A549 (cell line): Measurements from ENCODE around the gene SKAP1. TPM values are rescaled to one million over a fixed set of nuclear protein-coding genes. Genes with fewer than 3 reads are reported as not detected.

Experiments
- ATAC-seq, 2 experiments: fragments of 200-7000 bp in 1 of 2; fragments of >200 bp in 1 of 2; cut with Nextera tagmentation in 1 of 2; cut with Tn5 transposase in 1 of 2; 3 replicates each; pipeline versions ENCODE4 v1.8.0 to v1.9.1; 2018 to 2020; ENCODE audit warnings: mild to moderate bottlenecking in 1 of 2, moderate library complexity in 1 of 2
- CTCF ChIA-PET: fragments of 300-600 bp; sonication (Branson Sonifier 250); formaldehyde crosslinking; extraction: SDS; loops from one replicate; lab custom pipeline; 2021; ENCODE audit warnings: antibody characterized with exemption, inconsistent platforms; lab: Yijun Ruan, JAX
- POLR2A ChIA-PET: fragments of 350-600 bp; formaldehyde crosslinking; extraction: SDS; loops from one replicate; lab custom pipeline; 2021; ENCODE audit warnings: antibody characterized with exemption, inconsistent platforms; lab: Yijun Ruan, JAX
- DNase-seq, 2 experiments: peaks; one replicate each; pipeline versions ENCODE4 v3.0.0 to v3.0.0-alpha.2; 2011 to 2016; ENCODE audit warnings: low read depth in 1 of 2, low spot score in 1 of 2
- FAIRE-seq: peaks from 2 replicates; lab custom pipeline; 2011; peaks lifted over from hg19 to GRCh38; lab: Jason Lieb, UNC
- H3K27ac ChIP-seq, 2 experiments: fragments of >200 bp; sonication (Bioruptor Twin); formaldehyde crosslinking; 3 replicates each; pipeline ENCODE4 v1.5.1; 2016 to 2017
- H3K4me1 ChIP-seq: fragments of >200 bp; sonication (Bioruptor Twin); formaldehyde crosslinking; 3 replicates; pipeline ENCODE4 v1.6.1; 2016
- H3K4me2 ChIP-seq: fragments of >200 bp; sonication (Bioruptor Twin); formaldehyde crosslinking; 3 replicates; pipeline ENCODE4 v1.6.1; 2016
- H3K4me3 ChIP-seq: fragments of >200 bp; sonication (Bioruptor Twin); formaldehyde crosslinking; 3 replicates; pipeline ENCODE4 v1.5.1; 2016
- H3K9me3 ChIP-seq: fragments of >200 bp; sonication (Bioruptor Twin); formaldehyde crosslinking; 3 replicates; pipeline ENCODE4 v1.6.1; 2016
- CEBPB ChIP-seq, 2 experiments: fragments of >200 bp in 1 of 2; sonication (Bioruptor Twin) in 1 of 2; formaldehyde crosslinking in 1 of 2; IDR thresholded peaks; 2 replicates each; pipeline ENCODE4 v1.6.1; 2012 to 2016
- CHD4 ChIP-seq: fragments of 200-600 bp; sonication (generic); IDR thresholded peaks from 2 replicates; pipeline ENCODE4 v1.6.1; 2016; ENCODE audit warnings: antibody characterized with exemption, mild to moderate bottlenecking, borderline replicate concordance
- E2F6 ChIP-seq: IDR thresholded peaks from 2 replicates; pipeline ENCODE4 v1.6.1; 2012; ENCODE audit warnings: low read depth, borderline replicate concordance
- EHMT2 ChIP-seq: fragments of 200-600 bp; sonication (generic); IDR thresholded peaks from 2 replicates; pipeline ENCODE4 v1.6.1; 2016; ENCODE audit warnings: antibody characterized with exemption, low read depth, mild to moderate bottlenecking, moderate library complexity
- ELK1 ChIP-seq: fragments of 150-350 bp; IDR thresholded peaks from 2 replicates; pipeline ENCODE4 v1.6.1; 2014; ENCODE audit warnings: low read depth, mild to moderate bottlenecking, low read length
- EP300 ChIP-seq, 2 experiments: fragments of >200 bp; sonication (Bioruptor Twin); formaldehyde crosslinking; IDR thresholded peaks; 2 replicates in 1 of 2; 3 replicates in 1 of 2; pipeline ENCODE4 v1.6.1; 2016 to 2017
- FOSB ChIP-seq: fragments of 250-450 bp; sonication (Bioruptor Pico); IDR thresholded peaks from 2 replicates; pipeline ENCODE4 v1.5.0; 2020; ENCODE audit warnings: mild to moderate bottlenecking, moderate library complexity
- FOXS1 ChIP-seq: fragments of 250-450 bp; sonication (Bioruptor Pico); IDR thresholded peaks from 2 replicates; pipeline ENCODE4 v1.5.0; 2020; ENCODE audit warnings: mild to moderate bottlenecking, moderate library complexity
- HES2 ChIP-seq: fragments of >200 bp; sonication (Bioruptor Twin); formaldehyde crosslinking; IDR thresholded peaks from 2 replicates; pipeline ENCODE4 v1.6.1; 2016
- HOXA7 ChIP-seq: fragments of 250-450 bp; sonication (Bioruptor Pico); IDR thresholded peaks from 2 replicates; pipeline ENCODE4 v1.5.0; 2020; ENCODE audit warnings: mild to moderate bottlenecking, moderate library complexity
- JUNB ChIP-seq: fragments of >200 bp; sonication (Bioruptor Twin); formaldehyde crosslinking; IDR thresholded peaks from 2 replicates; pipeline ENCODE4 v1.6.1; 2016
- MAFK ChIP-seq: fragments of 450-650 bp; IDR thresholded peaks from 2 replicates; pipeline ENCODE4 v1.6.1; 2014; ENCODE audit not compliant: partially characterized antibody
- NFE2L2 ChIP-seq: fragments of 150-350 bp; conservative IDR thresholded peaks from 2 replicates; pipeline ENCODE4 v1.6.1; 2014; ENCODE audit warnings: low read length
- POLR2A ChIP-seq: IDR thresholded peaks from 2 replicates; pipeline ENCODE4 v1.6.1; 2012; ENCODE audit warnings: mild to moderate bottlenecking, low read length
- RAD21 ChIP-seq, 2 experiments: fragments of >200 bp in 1 of 2; sonication (Bioruptor Twin) in 1 of 2; formaldehyde crosslinking in 1 of 2; IDR thresholded peaks in 1 of 2; conservative IDR thresholded peaks in 1 of 2; 2 replicates in 1 of 2; 3 replicates in 1 of 2; pipeline ENCODE4 v1.6.1; 2012 to 2018; ENCODE audit warnings: inconsistent platforms in 1 of 2
- RCOR1 ChIP-seq: fragments of 150-350 bp; IDR thresholded peaks from 2 replicates; pipeline ENCODE4 v1.6.1; 2014; ENCODE audit warnings: antibody characterized with exemption, low read length, low read depth
- SREBF2 ChIP-seq: fragments of 450-650 bp; IDR thresholded peaks from 2 replicates; pipeline ENCODE4 v1.6.1; 2014; ENCODE audit warnings: mild to moderate bottlenecking, moderate library complexity
- WGBS: methylation state at CpG from one replicate; pipeline ENCODE4 v1.1.6; 2017; ENCODE audit errors: missing lambda C conversion rate; 5-methylcytosine and 5-hydroxymethylcytosine counted together
- polyA plus RNA-seq, 4 experiments: library from polyadenylated mRNA; depleted of rRNA in 3 of 4; stranded (reverse); fragments of >200 nt; fragmentation: RNase III in 1 of 4; extraction: RNeasy Plus Mini Kit Qiagen cat#74134 plus additional on column Dnase treatment in 1 of 4; gene quantifications; 2 replicates in 3 of 4; 3 replicates in 1 of 4; pipeline ENCODE4 v1.2.3, GENCODE V29; 2011 to 2017
- TF ChIP-seq, protein P1 (sequence below): fragments of 250-450 bp; sonication (Bioruptor Pico); IDR thresholded peaks from 2 replicates; pipeline ENCODE4 v1.5.0; 2021; ENCODE audit warnings: mild to moderate bottlenecking, moderate library complexity, borderline replicate concordance
- TF ChIP-seq, protein P2 (sequence below): IDR thresholded peaks from 2 replicates; pipeline ENCODE4 v1.6.1; 2012
- TF ChIP-seq, protein P3 (sequence below): fragments of >200 bp; sonication (Bioruptor Twin); formaldehyde crosslinking; IDR thresholded peaks from 3 replicates; pipeline ENCODE4 v1.6.1; 2016

The SKAP1 gene
- polyA plus RNA-seq, 2 of the 4 experiments (the other 2 are of a cell fraction) = 0.14 to 0.78 TPM

DNA sequence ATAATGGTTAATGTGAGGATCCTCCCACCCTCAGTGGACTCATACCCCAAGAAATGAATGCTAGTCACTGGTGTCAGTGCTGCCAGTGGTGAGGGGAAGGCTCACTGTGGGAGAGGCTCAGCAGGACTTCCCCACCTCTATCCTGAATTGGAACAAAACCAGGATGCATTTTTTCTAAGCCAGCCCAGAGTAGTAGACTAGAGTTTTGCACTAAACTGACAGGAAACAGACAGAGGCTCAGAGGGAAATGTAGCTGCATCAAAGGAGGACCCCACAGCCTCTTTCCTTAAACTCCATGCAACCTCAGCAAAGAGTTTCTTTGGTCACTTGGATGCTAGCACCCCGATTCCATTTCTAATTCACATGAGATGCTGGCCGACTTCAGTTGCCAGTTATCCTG, 10.7 kb upstream of the SKAP1 start:
- POLR2A ChIA-PET = no interaction called here
- no peak for ATAC-seq
- TF ChIP-seq CHD4 (no peak), EHMT2 (no peak), RAD21 (conservative IDR thresholded peaks at IDR 0.05 in 1 of 2, IDR thresholded peaks at IDR 0.05 in 1 of 2) (no peak), FOSB (no peak), CEBPB (IDR thresholded peaks at IDR 0.05) (no peak), E2F6 (no peak), SREBF2 (no peak), RCOR1 (no peak), NFE2L2 (no peak), MAFK (no peak), HOXA7 (CRISPR knock-in tag) (no peak), JUNB (no peak), POLR2A (no peak), ELK1 (no peak), EP300 (IDR thresholded peaks at IDR 0.05) (no peak), HES2 (no peak)
- TF ChIP-seq, protein P1, sequence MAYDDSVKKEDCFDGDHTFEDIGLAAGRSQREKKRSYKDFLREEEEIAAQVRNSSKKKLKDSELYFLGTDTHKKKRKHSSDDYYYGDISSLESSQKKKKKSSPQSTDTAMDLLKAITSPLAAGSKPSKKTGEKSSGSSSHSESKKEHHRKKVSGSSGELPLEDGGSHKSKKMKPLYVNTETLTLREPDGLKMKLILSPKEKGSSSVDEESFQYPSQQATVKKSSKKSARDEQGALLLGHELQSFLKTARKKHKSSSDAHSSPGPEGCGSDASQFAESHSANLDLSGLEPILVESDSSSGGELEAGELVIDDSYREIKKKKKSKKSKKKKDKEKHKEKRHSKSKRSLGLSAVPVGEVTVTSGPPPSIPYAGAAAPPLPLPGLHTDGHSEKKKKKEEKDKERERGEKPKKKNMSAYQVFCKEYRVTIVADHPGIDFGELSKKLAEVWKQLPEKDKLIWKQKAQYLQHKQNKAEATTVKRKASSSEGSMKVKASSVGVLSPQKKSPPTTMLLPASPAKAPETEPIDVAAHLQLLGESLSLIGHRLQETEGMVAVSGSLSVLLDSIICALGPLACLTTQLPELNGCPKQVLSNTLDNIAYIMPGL = no peak
- TF ChIP-seq, protein P2, sequence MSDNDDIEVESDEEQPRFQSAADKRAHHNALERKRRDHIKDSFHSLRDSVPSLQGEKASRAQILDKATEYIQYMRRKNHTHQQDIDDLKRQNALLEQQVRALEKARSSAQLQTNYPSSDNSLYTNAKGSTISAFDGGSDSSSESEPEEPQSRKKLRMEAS = no peak

DNA sequence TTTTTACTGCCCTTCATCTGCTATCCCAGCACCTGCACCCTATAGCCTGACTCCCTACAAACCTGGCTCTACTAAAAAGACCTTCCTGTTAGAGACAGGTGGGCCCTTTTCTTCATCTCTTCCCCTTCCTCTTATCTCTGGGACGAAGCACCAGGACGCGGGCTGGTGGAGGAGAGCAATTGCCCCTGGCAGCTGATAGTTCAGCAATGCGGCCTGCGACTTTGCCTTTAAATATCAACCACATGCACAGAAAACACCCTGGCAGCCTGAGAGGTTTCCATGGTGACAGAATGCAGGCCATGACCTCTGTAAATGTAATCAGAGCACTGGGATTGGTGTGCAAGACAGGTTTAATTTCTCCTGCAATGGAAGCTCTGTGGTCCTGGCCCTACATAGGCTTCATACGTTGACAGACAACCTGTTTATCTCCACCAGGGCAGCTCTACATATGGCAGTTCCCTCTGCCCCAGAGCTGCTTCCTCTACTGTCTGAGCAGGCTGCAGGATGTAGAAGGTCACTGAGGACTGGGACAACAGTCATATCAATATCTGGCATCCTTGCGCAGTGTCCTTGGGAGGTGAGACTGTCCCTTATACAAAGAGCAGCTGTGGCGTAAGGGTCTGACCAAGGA, 10.0 kb upstream of the SKAP1 start:
- DNase-seq = no peak
- H3K4me3 ChIP-seq = no peak overlapping the region
- TF ChIP-seq, protein P3, sequence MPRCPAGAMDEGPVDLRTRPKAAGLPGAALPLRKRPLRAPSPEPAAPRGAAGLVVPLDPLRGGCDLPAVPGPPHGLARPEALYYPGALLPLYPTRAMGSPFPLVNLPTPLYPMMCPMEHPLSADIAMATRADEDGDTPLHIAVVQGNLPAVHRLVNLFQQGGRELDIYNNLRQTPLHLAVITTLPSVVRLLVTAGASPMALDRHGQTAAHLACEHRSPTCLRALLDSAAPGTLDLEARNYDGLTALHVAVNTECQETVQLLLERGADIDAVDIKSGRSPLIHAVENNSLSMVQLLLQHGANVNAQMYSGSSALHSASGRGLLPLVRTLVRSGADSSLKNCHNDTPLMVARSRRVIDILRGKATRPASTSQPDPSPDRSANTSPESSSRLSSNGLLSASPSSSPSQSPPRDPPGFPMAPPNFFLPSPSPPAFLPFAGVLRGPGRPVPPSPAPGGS = no peak
- TF ChIP-seq FOXS1 (no peak), SREBF2 (no peak)
- no peaks in the 10 kb centered on the region for H3K4me1 ChIP-seq
- no peak overlapping the region for H3K27ac ChIP-seq
- ATAC-seq = no peak
- WGBS = 83% methylated on average over 8 of the region's 8 CpGs
- FAIRE-seq = no peak
- POLR2A ChIA-PET = no interaction called here
- no peaks in the 10 kb centered on the region for H3K9me3 ChIP-seq
- CTCF ChIA-PET = interaction anchor here (1.2 to 13.0 kb wide), 4 partner anchors 8 to 52 kb away, joined by 3 to 117 read pairs (median 10); no protein-coding TSS in a partner anchor
- no peak overlapping the region for H3K4me2 ChIP-seq

More for the DNA sequence above, 10.7 kb upstream of the SKAP1 start:
- 73% methylated on average over 2 of the region's 2 CpGs for WGBS
- Histone ChIP-seq H3K4me1 (no peaks in the 10 kb centered on the region), H3K27ac (no peak overlapping the region), H3K4me2 (no peak overlapping the region), H3K9me3 (no peaks in the 10 kb centered on the region), H3K4me3 (no peak overlapping the region)
- FAIRE-seq (no peak), DNase-seq (no peak)
- CTCF ChIA-PET = interaction anchor here (0.6 to 13.0 kb wide), 5 partner anchors 7 to 59 kb away, joined by 3 to 117 read pairs (median 6); no protein-coding TSS in a partner anchor
